HG02938 (cell line): ENCODE measurements around the gene HCFC1R1.
"Not testable (repeated sequence)": the region's sequence is repeated elsewhere in the genome, so short reads cannot be mapped to it uniquely, and the experiment has no call there.

ENCODE experiments used
- ATAC-seq: cut with Tn5 transposase; IDR thresholded peaks from one replicate; pipeline ENCODE4 v1.9.1; 2021; ENCODE audit warnings: mild to moderate bottlenecking, moderate library complexity; ENCODE audit not compliant: unreplicated experiment

Gene HCFC1R1

DNA sequence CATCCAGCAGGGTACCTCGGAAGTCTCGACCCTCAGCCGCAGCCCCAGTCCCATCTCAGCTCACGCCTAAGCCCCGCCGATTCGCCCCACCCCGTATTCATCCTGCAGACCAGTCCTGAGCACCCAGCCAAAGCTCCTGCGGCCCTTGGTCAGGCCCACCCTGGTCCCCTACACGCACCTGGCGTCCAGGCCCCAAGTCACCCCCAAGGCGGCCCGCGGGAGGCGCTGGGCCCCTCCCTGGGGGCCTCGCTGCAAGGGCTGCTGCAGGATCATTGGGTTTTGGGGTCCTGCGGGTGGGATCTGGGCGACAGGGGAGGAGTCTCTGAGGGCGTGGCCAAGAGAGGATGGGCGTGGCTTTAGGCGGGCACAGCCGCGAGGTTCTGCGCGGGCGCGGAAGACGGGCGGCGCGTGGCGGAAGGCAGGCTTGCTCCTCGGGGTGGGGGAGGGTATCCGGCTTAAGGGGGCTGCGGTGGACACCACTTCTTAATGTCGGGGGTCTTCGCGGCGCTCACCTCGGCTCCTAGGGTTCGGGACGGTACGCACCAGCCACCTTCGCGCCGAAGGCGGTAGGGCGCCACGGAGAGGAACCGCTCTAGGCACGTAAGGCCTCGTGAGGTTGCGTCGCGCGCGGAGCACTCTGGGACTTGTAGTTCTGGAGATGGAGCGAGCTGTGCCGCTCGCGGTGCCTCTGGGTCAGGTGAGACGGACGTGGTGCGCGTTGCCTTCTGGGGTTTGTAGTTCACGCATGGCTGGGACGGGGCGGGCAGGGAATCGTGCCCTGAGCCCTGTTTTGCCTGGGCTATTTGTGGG lies at the start of gene HCFC1R1, which contains the start of gene THOC6:
Gene HCFC1R1, minus strand, starts transcription at position 274 of the 810 bp plus-strand sequence. Its CDS starts 1 bp downstream, at position 273.
Gene THOC6, plus strand, starts transcription at position 367 of the 810 bp plus-strand sequence. Its CDS starts 292 bp downstream, at position 659.
- peak; percentile 56 for ATAC-seq

GRCh38 chr16:3073448-3073847 lies 49.7 kb upstream of the HCFC1R1 start:
- no peak for ATAC-seq

DNA sequence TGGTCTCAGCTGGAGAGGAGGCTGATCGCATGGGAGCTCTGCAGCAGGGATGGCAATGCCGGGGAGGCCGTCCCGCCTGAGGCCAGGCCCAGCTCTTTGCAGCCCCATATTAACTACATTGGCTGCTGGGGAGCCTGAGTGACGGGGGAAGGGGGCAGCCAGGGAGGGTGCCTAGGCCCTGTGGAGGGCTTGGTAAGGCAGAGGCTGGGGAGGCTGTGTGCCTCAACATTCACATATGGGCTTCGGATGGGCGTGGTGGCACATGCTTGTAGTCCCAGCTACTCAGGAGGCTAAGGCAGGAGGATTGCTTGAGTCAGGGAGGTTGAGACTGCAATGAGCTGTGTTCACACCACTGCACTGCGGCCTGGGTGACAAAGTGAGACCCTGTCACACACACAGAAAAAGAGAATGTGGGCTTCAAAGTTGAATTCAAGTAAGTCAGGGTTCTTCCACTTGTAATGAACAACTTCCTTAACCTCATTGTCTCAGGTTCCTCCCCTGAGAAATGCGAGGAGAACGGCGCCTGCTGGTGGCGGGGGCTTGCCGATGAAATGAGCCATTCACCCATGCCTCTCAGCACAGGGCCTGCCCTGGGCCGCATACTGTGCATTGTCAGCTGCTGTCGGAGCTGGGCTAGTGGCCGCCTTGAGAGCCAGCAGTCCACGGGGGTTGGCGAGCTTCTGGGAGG lies 49.0 kb upstream of the HCFC1R1 start:
- ATAC-seq, result not testable (repeated sequence)

DNA sequence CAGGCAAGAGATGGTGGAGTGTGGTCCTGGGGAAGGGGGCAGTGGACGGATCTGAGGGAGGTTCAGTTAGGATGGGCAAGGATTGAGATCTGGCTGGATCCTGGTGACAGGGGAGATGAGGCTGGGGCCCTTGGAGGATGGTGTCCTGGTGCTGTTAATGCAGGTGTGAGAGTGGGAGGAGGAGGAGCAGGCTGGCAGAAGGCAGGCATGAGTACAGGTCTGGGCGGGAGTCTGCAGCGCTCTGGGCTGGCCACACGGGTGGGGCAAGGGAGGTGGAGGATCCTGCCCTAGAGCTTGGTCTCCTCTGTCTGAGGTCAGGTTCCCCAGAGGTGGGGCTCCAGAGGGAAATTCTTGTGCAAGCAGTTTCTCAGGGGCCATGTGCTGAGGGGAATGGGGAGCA lies 48.4 kb upstream of the HCFC1R1 start:
- not testable (repeated sequence) for ATAC-seq

- ATAC-seq, result no peak
These were observed 47.9 kb upstream of the HCFC1R1 start for GRCh38 chr16:3071655-3072054.

- ATAC-seq, result no peak
These were observed 46.9 kb upstream of the HCFC1R1 start for GRCh38 chr16:3070608-3071111.

DNA sequence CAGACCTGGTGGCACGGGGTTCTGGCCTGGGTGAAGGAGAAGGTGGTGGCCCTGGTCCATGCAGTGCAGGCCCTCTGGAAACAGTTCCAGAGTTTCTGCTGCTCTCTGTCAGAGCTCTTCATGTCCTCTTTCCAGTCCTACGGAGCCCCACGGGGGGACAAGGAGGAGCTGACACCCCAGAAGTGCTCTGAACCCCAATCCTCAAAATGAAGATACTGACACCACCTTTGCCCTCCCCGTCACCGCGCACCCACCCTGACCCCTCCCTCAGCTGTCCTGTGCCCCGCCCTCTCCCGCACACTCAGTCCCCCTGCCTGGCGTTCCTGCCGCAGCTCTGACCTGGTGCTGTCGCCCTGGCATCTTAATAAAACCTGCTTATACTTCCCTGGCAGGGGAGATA lies 45.4 kb upstream of the HCFC1R1 start:
- ATAC-seq, result not testable (repeated sequence)

DNA sequence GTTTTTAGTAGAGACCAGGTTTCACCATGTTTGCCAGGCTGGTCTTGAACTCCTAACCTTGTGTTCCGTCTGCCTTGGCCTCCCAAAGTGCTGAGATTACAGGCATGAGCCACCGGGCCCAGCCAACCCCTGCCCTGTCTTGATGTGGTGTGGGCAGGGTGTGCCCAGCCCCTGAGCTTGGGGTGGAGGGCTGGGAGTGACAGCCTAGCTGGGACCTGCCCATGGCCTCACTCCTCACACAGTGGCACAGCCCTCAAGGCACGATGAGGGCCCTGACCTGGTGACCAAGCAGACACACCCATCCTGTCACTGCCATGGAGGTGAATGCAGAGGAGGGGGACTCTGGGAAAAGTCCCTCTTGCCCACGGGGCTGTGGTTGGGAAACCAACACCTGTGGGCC lies 44.7 kb upstream of the HCFC1R1 start:
- no peak for ATAC-seq

- ATAC-seq, result no peak
These were observed 42.7 kb upstream of the HCFC1R1 start for GRCh38 chr16:3066440-3066748.

DNA sequence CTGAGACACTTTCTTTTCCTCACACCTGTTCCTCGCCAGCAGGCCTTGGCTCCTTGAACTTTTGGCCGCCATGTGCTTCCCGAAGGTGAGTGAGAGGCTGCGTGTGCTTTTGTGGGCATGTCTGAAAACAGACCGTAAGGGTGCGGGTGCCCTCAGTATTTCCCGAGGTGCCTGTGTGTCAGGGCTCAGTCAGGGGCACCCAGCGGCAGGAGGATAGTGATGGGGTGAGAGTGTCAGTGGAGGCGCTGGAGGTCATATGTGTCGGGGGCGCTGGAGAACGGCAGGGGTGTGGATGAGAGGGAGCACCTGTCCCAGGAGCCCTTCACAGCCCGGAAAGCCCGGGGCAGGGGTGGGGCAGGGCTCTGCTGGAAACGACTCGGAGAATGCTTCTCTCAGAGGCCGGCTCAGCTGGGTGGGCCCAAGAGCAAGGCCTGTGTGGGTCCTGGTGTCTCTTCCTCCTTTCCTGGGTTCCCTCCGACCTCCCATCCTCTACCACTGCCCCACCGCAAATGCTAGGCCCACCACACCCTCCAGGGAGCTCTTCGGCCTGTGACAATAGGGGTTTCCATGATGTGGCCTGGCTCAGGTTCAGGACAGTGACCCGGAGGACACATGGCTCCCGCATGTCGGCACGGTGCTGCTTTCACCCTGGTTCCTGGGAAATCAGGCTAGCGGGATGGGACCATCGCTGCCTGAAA lies 42.1 kb upstream of the HCFC1R1 start:
- ATAC-seq, result no peak

DNA sequence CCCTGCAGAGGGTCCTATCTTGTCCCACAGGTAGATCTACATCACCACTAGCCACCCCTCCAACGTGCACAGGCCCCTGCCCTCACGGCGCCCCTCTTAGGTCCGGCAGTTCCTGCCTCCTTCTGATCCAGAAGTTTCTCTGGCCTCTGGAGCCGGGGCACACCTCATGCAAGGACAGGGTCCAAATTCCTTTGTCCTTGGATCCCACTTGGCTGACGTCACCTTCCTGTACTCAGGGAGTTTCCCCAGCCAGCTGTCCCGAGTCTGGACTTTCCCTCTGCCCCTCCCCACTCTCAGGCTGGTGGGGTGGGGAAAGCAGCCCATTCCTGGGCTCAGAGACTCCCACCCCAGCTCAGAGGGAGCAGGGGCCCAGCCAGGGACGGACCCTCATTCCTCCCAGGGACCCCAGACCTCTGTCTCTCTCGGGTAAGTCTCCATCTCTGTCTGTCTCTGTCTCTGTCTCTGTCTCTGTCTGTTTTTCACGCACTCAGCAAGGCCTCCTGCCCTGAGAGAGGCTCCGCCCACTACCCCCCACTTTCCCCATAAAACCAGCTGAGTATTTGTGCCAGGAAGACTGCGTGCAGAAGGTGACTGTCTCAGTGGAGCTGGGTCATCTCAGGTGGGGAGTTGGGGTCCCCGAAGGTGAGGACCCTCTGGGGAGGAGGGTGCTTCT lies 41.5 kb upstream of the HCFC1R1 start, which contains the start of gene IL32:
Gene IL32, plus strand, starts transcription at position 572 of the 673 bp plus-strand sequence. CDS start 172 bp downstream, outside the sequence.
- ATAC-seq, result no peak

DNA sequence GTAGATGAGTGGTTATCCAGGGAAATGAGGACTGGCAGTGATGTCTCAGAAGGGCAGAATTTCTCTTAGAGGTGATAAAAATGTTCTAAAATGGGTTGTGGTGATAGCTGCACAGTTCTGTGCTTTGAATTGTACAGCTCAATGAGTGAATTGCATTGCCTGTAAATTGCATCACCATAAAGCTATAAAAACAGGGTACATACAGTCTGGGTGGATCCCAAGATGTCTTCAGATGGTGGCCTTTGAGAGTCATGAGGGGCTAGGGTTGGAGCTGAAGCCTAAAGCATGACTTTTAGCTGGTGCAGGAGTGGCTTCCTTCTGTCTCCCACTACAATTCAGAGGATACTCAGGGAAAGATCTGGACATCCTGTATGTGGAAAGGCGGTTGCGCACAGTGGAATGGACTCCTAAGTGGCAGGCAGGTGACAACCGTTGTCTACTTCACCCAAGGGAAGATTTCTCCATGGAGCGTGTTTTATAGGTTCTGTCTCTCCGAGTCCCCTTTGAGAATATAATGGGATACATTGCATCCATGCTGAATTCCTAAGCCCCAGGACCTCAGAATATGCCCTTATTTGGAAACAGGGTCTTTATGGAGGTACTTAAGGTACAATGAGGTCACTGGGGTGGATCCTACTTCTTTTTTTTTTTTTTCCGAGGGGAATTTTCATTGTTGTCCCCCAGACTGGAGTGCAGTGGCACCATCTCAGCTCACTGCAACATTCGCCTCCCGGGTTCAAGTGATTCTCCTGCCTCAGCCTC lies 40.1 kb upstream of the HCFC1R1 start:
- no peak for ATAC-seq

DNA sequence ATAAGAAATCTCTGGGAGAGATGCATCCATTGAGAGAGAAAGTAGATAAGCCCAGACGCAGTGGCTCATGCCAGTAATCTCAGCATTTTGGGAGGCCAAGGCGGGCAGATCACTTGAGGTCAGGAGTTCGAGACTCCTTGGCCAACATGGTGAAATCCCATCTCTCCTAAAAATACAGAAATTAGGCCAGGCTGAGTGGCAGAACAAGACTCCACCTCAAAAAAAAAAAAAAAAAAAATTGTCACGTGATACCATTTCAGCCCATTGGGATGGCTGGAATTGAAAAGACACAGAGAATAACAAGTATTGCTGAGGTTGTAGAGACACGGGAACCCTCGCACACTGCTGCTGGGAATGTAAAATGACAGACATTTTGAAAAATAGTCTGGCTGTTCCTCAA lies 38.8 kb upstream of the HCFC1R1 start:
- no peak for ATAC-seq

- no peak for ATAC-seq
These were observed 36.8 kb upstream of the HCFC1R1 start for GRCh38 chr16:3060339-3061127.

DNA sequence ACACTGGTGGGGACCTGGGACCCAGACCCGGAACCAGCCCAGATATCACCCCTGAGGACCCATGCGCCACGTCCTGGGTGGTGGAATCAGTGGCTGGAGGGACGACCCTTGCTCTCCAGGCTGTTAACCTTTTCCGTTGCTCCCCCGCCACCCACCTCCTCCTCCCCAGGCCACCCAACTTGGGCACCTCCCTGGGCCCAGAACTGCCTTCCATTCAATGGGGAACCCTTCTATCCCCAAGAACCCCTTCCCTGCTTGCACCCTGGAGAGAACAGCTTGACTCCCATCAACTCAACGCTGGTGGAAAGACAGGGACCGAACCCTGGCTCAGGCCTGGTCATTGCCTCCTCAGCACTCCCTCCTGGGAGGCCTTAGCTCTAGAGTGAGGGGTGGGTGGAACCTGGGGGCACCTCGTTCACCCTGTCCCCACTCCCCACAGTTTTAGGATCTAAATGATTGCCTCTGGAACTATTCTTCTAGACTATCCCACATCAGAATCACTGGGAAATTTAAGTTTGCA lies 36.0 kb upstream of the HCFC1R1 start:
- no peak for ATAC-seq

- peak; percentile 66 for ATAC-seq
These were observed 35.4 kb upstream of the HCFC1R1 start for GRCh38 chr16:3059041-3059722.

DNA sequence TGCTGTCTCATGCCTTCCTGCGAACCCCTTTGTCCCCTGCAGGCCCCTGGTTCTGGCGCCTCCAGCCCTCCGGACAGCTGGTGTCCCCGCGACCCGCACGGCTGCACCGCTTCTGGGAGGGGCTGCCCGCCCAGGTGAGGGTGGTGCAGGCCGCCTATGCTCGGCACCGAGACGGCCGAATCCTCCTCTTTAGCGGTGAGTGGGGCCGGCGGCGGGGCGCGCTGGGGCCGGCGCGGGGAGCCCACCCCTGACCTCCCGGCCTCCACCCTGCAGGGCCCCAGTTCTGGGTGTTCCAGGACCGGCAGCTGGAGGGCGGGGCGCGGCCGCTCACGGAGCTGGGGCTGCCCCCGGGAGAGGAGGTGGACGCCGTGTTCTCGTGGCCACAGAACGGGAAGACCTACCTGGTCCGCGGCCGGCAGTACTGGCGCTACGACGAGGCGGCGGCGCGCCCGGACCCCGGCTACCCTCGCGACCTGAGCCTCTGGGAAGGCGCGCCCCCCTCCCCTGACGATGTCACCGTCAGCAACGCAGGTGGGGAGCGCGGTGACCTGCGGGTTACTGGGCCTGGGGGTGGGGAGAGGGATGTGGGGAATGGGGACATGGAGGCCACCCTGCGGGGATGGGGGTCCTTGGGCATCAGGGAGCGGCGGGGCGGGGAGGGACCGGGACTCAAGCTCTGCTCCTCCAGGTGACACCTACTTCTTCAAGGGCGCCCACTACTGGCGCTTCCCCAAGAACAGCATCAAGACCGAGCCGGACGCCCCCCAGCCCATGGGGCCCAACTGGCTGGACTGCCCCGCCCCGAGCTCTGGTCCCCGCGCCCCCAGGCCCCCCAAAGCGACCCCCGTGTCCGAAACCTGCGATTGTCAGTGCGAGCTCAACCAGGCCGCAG lies 34.6 kb upstream of the HCFC1R1 start:
- no peak for ATAC-seq
